HG03575 (cell line): ENCODE data around the gene ZNF195.
"Not testable (repeated sequence)": the region's sequence is repeated elsewhere in the genome, so short reads cannot be mapped to it uniquely, and the experiment has no call there.

Experiments
- ATAC-seq: cut with Tn5 transposase; IDR thresholded peaks from one replicate; pipeline ENCODE4 v1.9.1; 2021; ENCODE audit not compliant: unreplicated experiment, insufficient number of reproducible peaks, low FRiP score; ENCODE audit errors: extremely low read depth

The ZNF195 gene

DNA sequence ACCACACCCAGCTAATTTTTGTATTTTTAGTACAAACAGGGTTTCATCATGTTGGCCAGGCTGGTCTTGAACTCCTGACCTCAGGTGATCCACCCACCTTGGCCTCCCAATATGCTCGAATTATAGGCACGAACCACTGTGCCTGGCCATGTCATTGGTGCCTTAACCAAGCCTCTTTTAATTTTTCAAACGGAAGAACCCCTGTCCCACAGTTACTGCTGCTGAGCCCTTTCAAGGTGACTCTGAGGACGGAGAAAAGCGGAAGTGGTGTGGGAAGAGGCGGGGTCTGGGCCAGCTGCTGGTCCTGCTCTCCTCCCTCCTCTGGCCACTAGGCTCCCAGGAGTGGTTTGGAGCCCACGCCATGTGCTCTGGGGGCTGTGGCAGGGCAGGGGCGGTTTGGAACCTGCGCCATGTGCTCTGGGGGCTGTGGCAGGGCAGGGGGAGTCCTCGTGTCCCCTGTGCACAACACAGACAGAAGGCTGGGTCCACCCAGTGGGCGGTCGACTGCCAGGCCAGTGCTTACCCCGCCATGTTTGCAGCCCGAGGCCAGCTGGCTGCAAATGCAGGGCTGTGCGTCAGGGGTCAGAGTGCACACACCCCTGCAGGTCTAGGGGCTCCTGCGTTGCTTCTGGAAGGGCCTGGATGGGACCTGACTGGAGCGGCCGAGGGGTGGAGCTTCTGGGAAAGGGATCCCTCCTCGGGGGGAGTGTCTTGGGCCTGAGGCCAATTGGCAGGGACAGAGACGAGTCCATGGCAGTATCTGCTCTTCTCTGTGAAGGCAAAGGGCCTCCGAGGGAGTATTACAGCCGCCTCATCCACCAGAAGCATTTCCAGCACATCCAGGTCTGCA lies 25.4 kb upstream of the ZNF195 start:
- not testable (repeated sequence) for ATAC-seq

DNA sequence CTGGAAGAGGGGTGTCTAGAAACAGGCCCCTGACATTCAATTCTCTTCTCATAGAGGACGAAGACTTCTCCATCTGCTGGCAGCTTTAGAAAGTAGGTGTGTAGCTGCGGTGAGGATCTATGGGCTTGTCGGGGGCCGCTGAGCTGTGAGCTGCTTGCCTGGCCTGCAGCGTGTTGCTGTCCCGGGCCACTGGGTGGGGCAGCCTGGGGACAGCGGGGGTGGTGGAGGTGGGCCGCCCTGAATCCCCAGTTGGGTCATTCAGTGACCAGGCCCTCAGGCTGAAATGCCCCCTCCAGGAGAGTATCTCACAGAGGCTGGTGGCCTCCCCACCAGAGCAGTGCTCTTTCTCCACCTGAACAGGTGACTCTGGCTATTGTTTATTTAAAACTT lies 23.9 kb upstream of the ZNF195 start:
- ATAC-seq: not testable (repeated sequence)

DNA sequence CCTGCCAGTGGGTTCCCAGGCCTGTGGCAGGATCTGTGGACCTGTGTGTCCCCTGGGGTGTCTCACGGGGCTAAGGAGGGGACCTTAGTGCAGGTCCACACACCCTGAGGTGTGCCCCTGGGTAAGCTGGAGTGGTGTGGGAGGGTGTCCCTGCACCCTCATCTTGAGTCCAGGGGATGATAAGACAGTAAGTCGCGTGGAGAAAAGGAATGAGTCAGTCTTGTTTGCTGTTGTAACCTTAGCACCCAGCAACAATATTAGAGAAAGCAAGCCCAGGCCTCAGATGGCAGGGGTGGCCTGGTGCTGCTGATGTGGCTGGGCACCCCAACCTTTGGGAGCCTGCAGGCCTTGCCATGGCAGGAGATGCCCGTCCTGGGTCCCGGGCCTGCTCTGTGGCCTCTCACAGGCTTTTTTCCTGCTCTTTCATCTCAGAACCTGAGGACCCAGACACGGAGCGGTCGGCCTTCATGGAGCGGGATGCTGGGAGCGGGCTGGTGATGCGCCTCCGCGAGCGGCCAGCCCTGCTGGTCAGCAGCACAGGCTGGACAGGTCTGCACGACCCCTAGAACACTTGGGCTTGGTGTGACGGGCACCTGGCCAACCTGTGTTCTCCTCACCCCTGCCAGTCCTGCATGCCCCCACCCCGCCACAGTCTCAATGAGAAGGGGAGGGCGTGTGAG lies 23.4 kb upstream of the ZNF195 start:
- not testable (repeated sequence) for ATAC-seq

DNA sequence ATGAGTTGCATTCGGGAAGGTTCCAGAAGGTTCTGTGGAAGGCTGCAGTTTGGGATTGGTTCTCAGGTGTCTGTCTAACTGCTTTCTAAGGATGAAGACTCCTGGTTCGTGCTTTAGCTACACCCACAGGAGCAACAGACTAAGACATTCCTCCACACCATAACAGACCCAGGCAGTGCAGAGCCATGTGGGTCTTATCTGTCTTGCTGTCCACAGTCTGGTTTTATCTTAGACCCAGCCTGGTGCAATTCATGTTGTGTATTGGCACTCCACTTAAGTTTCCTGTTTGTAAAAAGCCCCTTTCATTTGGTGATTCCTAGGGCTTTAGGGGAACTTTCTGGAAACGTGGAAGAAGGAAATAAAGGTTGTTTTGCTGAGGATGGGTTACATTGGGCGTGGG lies 22.1 kb upstream of the ZNF195 start:
- not testable (repeated sequence) for ATAC-seq

DNA sequence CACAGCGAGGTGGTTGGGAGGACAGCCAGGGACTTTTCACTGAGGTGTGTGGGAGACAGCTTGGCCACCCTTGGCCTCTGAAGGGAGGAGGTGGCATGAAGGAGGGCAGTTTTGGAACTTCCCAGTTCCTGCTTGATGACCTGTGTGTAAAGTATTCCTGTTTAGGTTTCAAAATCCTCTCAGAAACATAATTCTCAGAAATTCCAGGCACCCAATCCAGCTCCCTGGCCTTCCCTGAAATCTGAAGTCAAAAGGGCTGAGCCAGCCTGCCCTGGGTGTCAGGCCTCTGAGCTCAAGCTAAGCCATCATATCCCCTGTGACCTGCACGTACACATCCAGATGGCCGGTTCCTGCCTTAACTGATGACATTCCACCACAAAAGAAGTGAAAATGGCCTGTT lies 19.6 kb upstream of the ZNF195 start:
- not testable (repeated sequence) for ATAC-seq

DNA sequence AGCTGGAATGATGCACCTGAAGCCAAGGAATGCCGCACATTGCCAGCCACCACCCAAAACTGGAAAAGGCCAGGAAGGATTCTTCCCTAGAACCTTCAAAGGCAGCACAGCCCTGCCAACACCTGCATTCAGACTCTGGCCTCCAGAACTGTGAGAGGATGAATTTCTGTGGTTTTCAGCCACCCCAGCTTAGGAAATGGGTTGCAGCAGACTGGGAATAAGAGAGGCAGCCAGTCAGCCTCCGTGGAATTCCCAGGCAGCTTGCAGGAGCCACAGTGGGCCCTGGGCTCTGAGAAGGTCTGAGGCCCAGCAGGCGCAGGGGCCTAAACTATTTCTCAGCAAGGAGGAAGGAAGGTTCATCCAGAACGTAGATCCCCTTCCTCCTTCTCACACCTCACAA lies 19.2 kb upstream of the ZNF195 start:
- not testable (repeated sequence) for ATAC-seq

DNA sequence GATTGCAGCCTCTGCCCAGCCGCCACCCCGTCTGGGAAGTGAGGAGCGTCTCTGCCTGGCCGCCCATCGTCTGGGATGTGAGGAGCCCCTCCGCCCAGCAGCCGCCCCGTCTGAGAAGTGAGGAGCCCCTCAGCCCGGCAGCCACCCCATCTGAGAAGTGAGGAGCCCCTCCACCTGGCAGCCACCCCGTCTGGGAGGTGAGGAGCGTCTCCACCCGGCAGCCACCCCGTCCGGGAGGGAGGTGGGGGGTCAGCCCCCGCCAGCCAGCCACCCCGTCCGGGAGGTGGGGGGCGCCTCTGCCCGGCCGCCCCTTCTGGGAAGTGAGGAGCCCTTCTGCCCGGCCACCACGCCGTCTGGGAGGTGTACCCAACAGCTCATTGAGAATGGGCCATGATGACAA lies 18.3 kb upstream of the ZNF195 start:
- not testable (repeated sequence) for ATAC-seq

DNA sequence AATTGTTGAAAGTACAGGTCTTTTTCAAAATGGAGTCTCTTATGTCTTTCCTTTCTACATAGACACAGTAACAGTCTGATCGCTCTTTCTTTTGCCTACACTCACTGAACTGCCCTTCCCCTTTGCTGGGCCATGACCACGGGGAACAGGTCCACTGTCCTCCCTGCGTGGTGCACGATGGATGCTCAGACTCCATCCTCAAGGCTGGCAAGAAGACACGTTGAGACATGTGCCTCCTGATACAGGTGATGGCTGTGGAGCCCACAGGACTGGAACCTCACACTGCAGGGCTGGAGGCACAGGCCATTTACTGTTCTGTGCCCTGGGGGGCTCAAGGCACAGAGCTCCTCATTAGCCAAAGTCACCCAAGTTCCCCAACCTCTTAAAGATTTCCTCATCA lies 16.5 kb upstream of the ZNF195 start:
- ATAC-seq: not testable (repeated sequence)

DNA sequence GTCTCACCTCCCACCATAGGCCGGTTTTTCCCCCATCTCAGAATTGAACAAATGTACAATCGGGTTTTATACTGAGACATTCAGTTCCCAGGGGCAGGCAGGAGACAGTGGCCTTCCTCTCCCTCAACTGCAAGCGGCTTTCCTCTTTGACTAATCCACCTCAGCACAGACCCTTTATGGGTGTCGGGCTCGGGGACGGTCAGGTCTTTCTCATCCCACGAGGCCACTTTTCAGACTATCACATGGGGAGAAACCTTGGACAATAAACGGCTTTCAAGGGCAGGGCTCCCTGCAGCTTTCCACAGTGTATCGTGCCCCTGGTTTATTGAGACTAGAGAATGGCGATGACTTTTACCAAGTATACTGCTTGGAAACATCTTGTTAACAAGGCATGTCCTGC lies 16.0 kb upstream of the ZNF195 start:
- ATAC-seq: not testable (repeated sequence)

DNA sequence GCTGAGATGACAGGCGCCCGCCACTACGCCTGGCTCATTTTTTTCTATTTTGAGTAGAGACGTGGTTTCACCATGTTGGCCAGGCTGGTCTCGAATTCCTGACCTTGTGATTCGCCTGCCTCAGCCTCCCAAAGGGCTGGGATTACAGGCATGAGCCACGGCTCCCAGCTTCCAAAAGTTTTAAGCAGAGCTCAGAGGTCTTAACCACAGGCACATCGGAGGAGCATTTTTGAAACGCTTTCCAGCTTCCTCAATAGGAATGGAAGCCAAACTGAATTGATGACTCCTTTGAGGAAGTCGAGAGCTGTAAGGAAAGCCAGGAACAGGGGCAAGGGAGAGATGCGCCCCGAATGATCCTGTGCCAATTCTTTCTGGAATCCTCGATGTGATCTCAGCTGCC lies 14.5 kb upstream of the ZNF195 start:
- ATAC-seq: not testable (repeated sequence)

DNA sequence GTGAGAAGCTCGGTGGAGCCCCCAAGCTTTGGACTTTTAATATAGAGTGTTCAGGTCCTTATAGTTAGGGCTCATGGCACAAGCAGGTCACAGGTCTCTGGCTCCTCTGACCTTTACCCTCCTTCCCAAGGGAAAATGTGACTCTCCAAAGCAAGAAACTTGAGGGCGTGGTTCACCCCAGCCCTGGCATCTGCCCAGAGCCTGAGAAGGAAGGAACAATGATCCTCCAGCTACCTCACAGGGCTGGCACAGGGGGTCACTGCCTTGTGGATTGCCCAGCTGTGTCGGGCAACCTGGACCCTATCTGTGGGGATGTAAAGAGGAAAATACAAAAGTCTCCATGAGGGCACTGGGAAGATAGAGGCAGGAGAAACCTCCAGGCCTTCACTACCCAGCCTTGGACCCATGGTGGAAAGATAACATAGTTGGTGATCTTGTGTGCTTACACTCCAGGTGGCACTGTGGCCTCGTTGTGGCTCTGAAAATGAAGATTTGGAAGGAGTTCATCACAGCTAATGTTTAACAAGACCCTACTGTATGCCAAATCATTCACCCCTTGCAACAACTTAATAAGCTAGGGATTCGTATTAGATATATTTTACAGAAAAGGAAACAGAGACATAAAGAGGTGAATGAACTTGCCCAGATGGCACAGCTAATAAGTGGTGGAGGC lies 3.8 kb upstream of the ZNF195 start:
- no peak for ATAC-seq

DNA sequence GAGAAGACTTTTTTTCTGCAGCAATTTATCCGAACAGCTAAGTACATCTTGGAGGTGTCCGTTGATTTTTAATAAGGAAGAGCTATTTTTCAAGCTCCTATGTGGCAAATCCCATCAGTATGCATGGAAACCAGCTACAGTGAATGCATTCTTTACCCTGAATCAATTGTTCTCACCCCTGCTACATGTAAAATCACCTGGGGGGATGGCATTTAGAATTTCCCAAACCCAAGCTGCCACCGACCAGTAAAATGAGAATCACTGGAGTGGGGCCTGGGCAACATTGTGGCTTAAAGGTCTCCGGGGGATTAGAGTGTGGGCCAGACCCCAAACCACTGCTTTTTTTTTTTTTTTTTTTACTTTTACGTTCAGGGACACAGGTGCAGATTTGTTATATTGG lies 2.8 kb upstream of the ZNF195 start:
- ATAC-seq: no peak

DNA sequence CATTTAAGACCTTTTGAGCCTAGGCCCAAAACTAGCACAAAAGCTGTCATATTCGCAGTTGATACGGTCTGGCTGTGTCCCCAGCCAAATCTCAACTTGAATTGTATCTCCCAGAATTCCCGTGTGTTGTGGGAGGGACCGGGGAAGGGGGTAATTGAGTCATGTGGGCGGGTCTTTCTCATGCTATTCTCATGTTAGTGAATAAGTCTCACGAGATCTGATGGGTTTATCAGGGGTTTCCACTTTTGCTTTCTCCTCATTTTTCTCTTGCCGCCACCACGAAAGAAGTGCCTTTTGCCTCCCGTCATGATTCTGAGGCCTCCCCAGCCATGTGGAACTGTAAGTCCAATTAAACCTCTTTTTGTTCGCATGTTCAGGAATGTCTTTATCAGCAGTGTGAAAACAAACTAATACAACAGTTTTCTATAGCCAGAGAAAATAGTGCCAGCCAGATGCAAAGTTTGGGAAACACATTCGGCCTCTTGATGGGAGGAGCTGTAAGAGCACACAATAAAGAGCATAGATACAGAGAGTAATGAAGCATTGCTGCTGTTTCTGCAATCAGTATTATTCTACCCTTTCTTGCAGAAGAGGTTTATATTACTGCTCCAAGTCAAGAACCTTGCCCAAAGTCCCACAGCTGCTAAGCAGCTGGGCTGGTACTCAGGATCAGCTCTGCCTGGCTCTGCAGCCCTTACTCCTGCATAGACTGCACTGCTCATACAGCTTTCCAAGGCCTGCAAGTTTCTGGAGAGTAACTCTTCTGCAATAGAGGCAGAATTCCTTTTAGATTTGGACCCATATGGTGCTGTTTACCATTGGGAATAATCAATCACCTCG lies 2.0 kb upstream of the ZNF195 start:
- no peak for ATAC-seq

DNA sequence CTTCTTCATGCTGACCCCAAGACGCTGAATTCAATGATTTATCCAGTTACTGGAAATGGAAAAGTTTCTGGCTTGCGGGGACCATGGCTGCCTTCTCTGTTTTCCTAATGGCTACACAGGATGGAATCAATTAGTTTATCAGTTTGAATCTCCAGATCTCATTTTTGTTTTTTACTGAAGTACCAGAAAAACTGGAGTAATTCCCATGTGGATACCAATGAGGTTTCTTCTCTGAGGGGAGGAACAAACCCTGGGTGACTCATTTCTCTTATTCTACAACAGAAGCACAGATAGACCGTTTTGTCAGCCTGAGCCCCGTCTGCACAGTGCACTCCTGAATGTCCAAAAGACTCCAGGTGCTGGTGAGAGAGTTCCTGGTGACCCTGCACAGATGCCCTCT lies 3.4 kb downstream of the ZNF195 start:
- ATAC-seq: no peak

DNA sequence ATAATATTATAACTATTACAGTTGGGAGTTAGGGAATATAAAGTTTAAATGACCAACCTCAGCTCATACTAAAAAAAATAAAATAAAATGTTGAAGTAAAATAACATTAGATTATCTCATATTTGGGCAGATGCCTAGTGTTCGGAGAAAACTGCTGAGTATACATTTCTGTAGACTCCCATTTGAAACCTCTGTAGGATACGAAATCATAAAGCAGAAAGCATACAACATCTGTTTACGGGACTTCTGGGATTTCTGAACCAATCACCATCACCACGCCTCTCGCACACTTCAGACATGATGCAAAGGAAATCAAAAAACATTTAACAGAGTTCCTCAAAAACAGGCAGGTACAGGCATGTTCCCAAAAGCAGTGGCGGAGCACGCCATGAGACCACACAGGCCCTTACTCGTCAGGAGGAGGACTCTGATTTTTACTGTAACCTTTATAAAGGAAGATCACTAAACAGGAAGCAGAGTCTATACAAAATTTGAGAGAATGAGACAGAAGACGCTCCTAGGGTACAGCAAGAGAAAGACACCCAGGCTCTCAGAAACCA lies 8.6 kb downstream of the ZNF195 start:
- no peak for ATAC-seq

DNA sequence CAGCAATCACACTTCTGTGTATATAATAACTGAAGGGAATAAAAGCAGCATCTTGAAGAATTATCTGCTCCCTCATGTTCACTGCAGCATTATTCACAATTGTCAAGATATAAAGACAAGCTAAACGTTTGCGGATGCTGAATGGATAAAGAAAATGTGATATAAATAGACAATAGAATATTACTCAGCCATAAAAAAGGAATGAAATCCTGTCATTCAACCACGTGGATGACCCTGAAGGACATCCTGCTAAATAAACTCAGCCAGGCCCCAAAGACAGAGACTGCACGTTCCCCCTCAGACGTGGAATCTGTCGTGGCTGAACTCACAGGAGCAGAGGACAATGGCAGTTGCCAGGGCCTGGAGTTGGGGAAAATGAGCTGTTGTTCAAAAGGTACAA lies 9.6 kb downstream of the ZNF195 start:
- no peak for ATAC-seq

DNA sequence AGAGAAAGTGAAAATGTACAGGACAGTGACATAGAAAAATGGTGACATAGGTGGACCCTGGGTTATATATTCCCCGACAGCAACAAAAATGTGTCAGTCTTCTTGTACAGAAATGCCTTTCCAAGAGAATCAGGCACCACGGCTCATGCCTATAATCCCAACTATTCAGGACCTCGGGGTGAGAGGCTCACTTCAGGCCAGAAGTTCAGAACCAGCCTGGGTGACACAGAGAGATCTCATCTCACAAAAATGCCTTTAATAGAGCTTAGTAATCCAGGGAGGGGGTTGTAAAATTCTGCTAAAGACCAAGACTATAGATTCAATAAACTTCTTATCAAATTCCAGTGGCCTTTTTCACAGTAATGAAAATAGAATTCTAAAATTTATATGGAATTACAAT lies 10.7 kb downstream of the ZNF195 start:
- ATAC-seq: no peak

DNA sequence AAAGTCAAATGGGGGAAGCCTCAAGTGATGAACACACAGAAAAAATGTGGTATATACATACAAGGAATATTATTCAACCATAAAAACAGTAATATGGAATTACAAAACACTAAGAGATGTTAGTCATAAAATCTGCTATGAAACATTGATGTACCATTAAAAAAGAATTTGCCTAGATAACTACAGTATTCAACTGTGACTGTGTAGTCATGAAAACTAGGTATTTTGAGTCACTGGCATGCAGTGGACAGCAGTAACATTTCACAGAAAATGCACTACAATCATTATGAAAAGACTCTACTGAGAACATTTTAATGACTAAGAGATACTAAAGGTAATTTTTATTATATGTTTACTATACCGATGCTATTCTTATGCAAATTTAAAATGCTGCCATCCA lies 11.7 kb downstream of the ZNF195 start:
- ATAC-seq: no peak
